Mucosa of rectum (tissue), 2 donors: ENCODE results near the gene HMGXB4.

Source experiments
- H3K27ac ChIP-seq, 2 donors: one replicate each; pipeline ENCODE4 v1.7.0; 2013; ENCODE audit warnings: inconsistent platforms in 2 of 2, low read depth in 2 of 2, low read length in 2 of 2
- H3K27me3 ChIP-seq, 2 donors: one replicate each; pipeline ENCODE4 v1.7.0; 2013; ENCODE audit warnings: low read length in 2 of 2; ENCODE audit not compliant: control insufficient read depth in 2 of 2, insufficient read depth in 2 of 2
- H3K36me3 ChIP-seq, 2 donors: one replicate each; pipeline ENCODE4 v1.7.0; 2013; ENCODE audit warnings: low read length in 2 of 2; ENCODE audit not compliant: control insufficient read depth in 2 of 2, insufficient read depth in 2 of 2
- H3K4me1 ChIP-seq, 2 donors: one replicate each; pipeline ENCODE4 v1.7.0; 2013; ENCODE audit warnings: low read length in 2 of 2, mild to moderate bottlenecking in 1 of 2; ENCODE audit not compliant: control insufficient read depth in 2 of 2, insufficient read depth in 2 of 2
- H3K4me3 ChIP-seq, 2 donors: one replicate each; pipeline ENCODE4 v1.7.0; 2013; ENCODE audit warnings: low read length in 2 of 2
- H3K9ac ChIP-seq, 2 donors: one replicate each; pipeline ENCODE4 v1.7.0; 2013; ENCODE audit warnings: low read length in 2 of 2, low read depth in 1 of 2, mild to moderate bottlenecking in 1 of 2
- H3K9me3 ChIP-seq, 2 donors: one replicate each; pipeline ENCODE4 v1.7.0; 2013; ENCODE audit warnings: low read length in 2 of 2; ENCODE audit not compliant: control insufficient read depth in 2 of 2
- donor health status: healthy.
- donor health status: Normal muscosa, but diverticular disease.

HMGXB4 gene

GRCh38 chr22:35334004-35334403 lies 76.7 kb downstream of the HMGXB4 start:
- peaks cover 51 to 60% of the 10 kb centered on the region in 2 donors for H3K36me3 ChIP-seq
- H3K27ac ChIP-seq, result no peak overlapping the region
- no peaks in the 10 kb centered on the region for H3K27me3 ChIP-seq
- no peaks in the 10 kb centered on the region for H3K9me3 ChIP-seq
- no peak overlapping the region for H3K4me3 ChIP-seq
- H3K4me1 ChIP-seq, result peaks cover 5 to 8% of the 10 kb centered on the region in 2 donors
- no peak overlapping the region for H3K9ac ChIP-seq

DNA sequence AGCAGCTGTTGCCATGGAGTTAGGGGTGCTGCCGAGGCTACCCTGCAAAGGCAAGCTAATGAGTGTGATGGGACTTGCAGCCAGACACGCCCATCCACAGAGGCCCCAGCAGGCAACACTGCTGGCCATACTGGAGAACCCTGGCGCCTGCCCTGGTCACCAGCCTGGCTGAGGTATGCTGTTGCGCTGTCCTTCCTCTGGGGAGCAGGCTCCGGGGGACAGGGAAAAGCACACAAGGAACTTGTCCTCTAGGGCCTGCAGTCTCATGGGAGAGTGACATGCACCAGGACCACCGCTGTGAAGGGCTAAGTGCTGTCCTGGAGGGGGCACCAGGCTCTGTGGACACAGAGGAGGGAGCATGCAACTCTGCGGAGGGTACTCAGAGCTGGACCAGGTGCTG lies 78.2 kb downstream of the HMGXB4 start:
- Histone ChIP-seq H3K27me3 (no peaks in the 10 kb centered on the region), H3K4me3 (no peak overlapping the region), H3K27ac (no peak overlapping the region), H3K4me1 (peaks cover 1 to 4% of the 10 kb centered on the region in 2 donors), H3K9ac (no peak overlapping the region), H3K9me3 (no peaks in the 10 kb centered on the region), H3K36me3 (peaks cover 53 to 61% of the 10 kb centered on the region in 2 donors)

DNA sequence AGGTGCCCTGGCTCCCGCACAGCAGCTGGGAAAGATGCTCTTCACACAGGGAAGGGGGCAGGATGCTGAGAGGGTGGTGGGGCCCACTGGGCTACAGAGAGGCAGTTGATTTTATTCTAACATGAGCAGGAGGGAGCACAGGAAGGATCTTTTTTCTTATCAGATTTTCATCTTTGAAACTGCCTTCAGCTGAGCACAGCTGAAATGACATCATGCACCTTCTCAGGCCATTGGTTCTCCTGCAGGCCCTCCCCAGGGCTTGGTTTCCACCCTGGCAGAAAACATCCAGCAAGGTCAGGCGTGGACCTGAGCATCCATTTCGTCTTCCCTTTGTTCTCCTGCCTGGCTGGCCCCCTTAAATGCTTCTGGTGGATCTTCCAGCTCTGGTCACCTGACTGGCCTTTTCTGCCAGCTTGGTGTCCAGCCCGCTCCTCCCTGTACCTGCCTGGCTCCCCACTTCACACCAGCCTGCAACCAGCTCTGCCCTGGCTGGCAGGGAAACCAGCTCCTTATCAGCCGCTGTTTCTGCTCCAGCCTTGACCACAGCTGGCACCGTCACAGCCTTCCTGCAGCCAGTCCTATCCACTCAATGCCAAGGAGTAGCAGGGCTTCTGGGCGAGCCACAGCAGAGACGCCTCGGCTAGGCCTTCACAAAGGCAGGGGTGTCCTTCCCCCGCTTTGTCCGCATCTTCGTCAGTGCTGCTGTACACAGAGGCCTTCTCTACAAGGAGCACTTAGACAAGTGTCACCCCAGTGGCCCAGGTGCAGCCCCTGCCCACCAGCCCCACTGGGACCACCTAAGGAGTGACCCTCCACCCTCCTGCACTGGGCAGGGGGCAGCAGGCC lies 78.9 kb downstream of the HMGXB4 start:
- H3K9me3 ChIP-seq, result no peaks in the 10 kb centered on the region

DNA sequence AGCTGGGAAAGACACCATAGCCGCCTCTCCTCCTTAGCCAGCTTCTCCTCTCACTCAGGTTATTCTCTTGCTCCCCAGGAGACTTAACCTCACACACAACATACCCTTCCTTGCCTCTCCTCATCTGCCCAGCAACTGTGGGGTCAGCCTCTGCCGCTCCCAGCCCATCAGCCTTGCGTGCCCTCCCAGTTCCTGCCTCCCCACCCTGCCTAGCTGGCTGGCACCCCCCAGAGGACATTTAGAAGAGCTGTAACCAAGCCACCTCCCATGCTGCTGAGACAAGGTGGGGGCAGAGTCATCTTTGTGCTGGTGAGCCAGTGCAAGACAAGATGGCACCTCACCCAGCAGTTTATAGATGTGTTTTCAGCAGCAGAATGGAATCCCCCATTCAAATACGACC lies 80.6 kb downstream of the HMGXB4 start:
- Histone ChIP-seq H3K4me3 (no peak overlapping the region), H3K27me3 (no peaks in the 10 kb centered on the region), H3K9ac (no peak overlapping the region), H3K9me3 (no peaks in the 10 kb centered on the region), H3K36me3 (peaks cover 45 to 66% of the 10 kb centered on the region in 2 donors), H3K27ac (no peak overlapping the region), H3K4me1 (no peaks in the 10 kb centered on the region)

More for the DNA sequence above, 78.9 kb downstream of the HMGXB4 start:
- no peaks in the 10 kb centered on the region for H3K27me3 ChIP-seq
- H3K9ac ChIP-seq, result no peak overlapping the region
- H3K4me3 ChIP-seq, result no peak overlapping the region
- peaks cover 56 to 66% of the 10 kb centered on the region in 2 donors for H3K36me3 ChIP-seq
- no peaks in the 10 kb centered on the region for H3K4me1 ChIP-seq
- no peak overlapping the region for H3K27ac ChIP-seq

- Histone ChIP-seq H3K36me3 (peaks cover 40 to 49% of the 10 kb centered on the region in 2 donors), H3K27ac (no peak overlapping the region), H3K27me3 (no peaks in the 10 kb centered on the region), H3K4me3 (no peak overlapping the region), H3K9ac (no peak overlapping the region), H3K9me3 (no peaks in the 10 kb centered on the region), H3K4me1 (no peaks in the 10 kb centered on the region)
Observed at GRCh38 chr22:35341090-35341874, 84.0 kb downstream of the HMGXB4 start.

DNA sequence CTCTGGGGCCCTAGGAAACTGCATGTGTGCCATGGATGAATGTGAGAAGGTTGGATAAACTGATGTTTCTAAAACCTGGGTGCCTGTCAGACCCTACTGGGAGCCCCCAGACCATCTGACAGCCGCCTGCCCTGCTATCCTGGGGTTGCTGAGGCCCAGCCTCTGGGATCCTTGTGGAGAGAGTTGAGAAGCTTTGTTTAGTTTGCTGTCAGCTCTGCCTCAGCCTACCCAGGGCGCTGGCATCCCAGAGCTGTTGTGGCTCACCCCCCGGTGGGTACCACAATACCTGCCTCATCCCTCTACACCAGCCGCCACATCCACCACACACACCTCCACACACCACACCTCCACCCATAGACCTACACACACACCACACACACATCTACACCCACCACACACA lies 85.1 kb downstream of the HMGXB4 start:
- H3K9me3 ChIP-seq, result no peaks in the 10 kb centered on the region
- H3K4me1 ChIP-seq, result no peaks in the 10 kb centered on the region
- H3K27me3 ChIP-seq, result no peaks in the 10 kb centered on the region
- no peak overlapping the region for H3K4me3 ChIP-seq
- H3K27ac ChIP-seq, result no peak overlapping the region
- H3K9ac ChIP-seq, result no peak overlapping the region
- peaks cover 35 to 47% of the 10 kb centered on the region in 2 donors for H3K36me3 ChIP-seq

DNA sequence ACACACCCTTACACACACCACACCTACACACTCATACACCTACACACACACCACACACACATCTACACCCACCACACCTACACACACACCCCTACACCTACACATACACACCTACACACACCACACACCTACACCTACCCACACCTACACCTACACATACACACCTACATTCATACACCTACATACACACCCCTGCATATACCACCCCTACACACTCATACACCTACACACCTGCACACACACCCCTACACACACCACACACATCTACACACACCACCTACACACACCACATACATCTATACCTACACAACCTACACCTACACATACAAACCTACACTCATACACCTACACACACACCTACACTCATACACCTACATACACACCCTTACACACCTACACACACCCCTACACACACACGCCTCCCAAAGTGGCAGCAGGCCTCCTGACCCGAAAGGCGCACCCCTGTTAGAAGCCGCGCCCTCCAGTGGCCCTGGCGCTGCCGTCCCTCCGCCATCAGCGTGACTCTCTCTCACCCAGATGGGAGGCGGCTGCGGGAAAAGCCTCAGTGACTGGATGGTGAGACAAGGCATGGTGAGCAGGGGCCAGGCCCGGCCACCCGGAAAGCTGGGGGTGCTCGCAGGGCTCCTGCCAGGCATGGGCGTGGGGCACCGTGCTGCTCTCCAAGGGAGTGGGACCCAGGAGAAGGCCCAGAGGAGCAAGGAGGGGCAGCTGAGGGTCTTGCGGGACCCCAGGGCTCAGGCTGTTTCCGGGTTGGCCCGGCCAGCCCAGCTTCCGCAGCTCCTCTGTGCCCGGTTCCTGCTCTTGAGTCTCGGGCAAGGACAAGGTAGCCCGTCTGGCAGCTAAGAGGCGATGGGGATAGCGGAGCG lies 86.6 kb downstream of the HMGXB4 start:
- Histone ChIP-seq H3K36me3 (peaks cover 21 to 39% of the 10 kb centered on the region in 2 donors), H3K9ac (no peak overlapping the region)

DNA sequence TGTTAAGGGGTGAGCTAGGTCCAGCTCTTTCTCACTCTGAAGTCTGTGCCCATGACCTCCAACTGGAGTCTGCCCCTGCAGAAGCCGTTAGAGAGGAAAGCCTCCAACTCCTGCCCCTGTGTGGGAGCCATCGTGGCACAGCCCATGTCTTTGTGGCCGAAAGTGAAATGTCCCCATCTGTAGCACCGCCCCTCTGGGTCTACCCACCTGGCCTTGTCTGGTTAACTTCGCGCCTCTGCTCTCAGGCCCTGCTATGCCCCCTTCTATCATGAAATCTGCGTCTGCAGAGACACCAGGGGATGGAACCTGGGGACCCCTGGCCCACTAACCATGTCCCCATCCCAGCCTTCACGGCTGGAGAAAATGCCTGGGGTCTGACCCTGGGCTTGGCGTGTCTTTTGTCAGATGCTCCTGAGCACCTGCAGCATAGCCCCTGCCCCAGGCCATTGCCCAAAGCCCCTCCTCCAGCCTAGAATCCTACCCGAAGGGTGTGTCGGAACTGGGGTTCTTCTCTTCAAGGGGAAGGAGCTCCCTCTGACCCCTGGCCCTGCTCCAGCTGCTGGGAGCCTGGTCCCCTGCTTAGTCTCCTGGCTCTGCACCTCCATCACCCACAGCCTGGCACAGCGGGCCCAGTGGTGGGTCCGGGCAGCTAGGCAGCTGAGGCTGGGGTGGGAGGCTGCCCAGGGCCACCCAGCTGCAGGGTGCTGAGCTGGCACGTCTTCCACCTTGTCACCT lies 87.8 kb downstream of the HMGXB4 start:
- no peak overlapping the region for H3K4me3 ChIP-seq
- H3K4me1 ChIP-seq, result no peaks in the 10 kb centered on the region
- no peak overlapping the region for H3K27ac ChIP-seq
- H3K36me3 ChIP-seq, result peaks cover 17 to 36% of the 10 kb centered on the region in 2 donors
- H3K27me3 ChIP-seq, result no peaks in the 10 kb centered on the region
- no peaks in the 10 kb centered on the region for H3K9me3 ChIP-seq
- no peak overlapping the region for H3K9ac ChIP-seq

More for the DNA sequence above, 86.6 kb downstream of the HMGXB4 start:
- Histone ChIP-seq H3K27me3 (no peaks in the 10 kb centered on the region), H3K4me1 (no peaks in the 10 kb centered on the region), H3K27ac (no peak overlapping the region), H3K4me3 (no peak overlapping the region), H3K9me3 (no peaks in the 10 kb centered on the region)
